Heart left ventricle (tissue), 16 donors: ENCODE results near the gene EEF2KMT. TPM values are rescaled to one million over a fixed set of nuclear protein-coding genes. Genes with fewer than 3 reads are reported as not detected.
A peak's percentile ranks its signal among the peaks of the same experiment; 100 is the strongest.

ENCODE experiments used
- ATAC-seq, 4 donors: fragments of 200-7000 bp; cut with Tn5 transposase; one replicate each; pipeline ENCODE4 v1.9.1; 2020 to 2022; ENCODE audit warnings: moderate library complexity in 4 of 4, mild to moderate bottlenecking in 3 of 4, moderate number of reproducible peaks in 1 of 4
- DNase-seq, 5 donors: peaks; one replicate each; pipeline ENCODE4 v3.0.0-alpha.2; 2020
- H3K27ac ChIP-seq, 12 donors: fragments of 200-600 bp; sonication (generic) in 4 of 12; one replicate each; pipeline versions ENCODE4 v1.5.0 to v1.8.0; 2016 to 2022; ENCODE audit warnings: mild to moderate bottlenecking in 2 of 12
- H3K27me3 ChIP-seq, 9 donors: fragments of 200-600 bp; sonication (generic) in 2 of 9; one replicate each; pipeline versions ENCODE4 v1.5.1 to v1.8.0; 2016 to 2022; ENCODE audit warnings: mild to moderate bottlenecking in 3 of 9
- H3K36me3 ChIP-seq, 9 donors: fragments of 200-600 bp; sonication (generic) in 2 of 9; one replicate each; pipeline versions ENCODE4 v1.5.0 to v1.8.0; 2018 to 2022; ENCODE audit warnings: mild to moderate bottlenecking in 2 of 9
- H3K4me1 ChIP-seq, 12 donors: fragments of 200-600 bp; sonication (generic) in 4 of 12; one replicate each; pipeline versions ENCODE4 v1.5.0 to v1.8.0; 2016 to 2022; ENCODE audit warnings: mild to moderate bottlenecking in 3 of 12
- H3K4me3 ChIP-seq, 12 donors: fragments of 200-600 bp; sonication (generic) in 4 of 12; one replicate each; pipeline versions ENCODE4 v1.5.0 to v1.8.0; 2017 to 2022; ENCODE audit warnings: mild to moderate bottlenecking in 9 of 12, moderate library complexity in 4 of 12
- H3K9me3 ChIP-seq, 12 donors: fragments of 200-600 bp; sonication (generic) in 4 of 12; one replicate each; pipeline versions ENCODE4 v1.5.0 to v1.8.0; 2016 to 2022; ENCODE audit warnings: mild to moderate bottlenecking in 1 of 12
- CTCF ChIP-seq, 12 donors: fragments of 200-600 bp; sonication (generic) in 4 of 12; IDR thresholded peaks; one replicate each; pipeline versions ENCODE4 v1.5.0 to v1.8.0; 2018 to 2022; ENCODE audit warnings: antibody characterized with exemption in 12 of 12, mild to moderate bottlenecking in 5 of 12
- POLR2A ChIP-seq, 2 donors: fragments of 450-650 bp; IDR thresholded peaks; one replicate each; pipeline ENCODE4 v1.6.1; 2017; ENCODE audit warnings: antibody characterized with exemption in 2 of 2, mild to moderate bottlenecking in 2 of 2, moderate library complexity in 2 of 2
- WGBS, 4 donors: extraction: QIAGEN DNeasy Blood & Tissue Kit in 2 of 4; methylation state at CpG; one replicate each; pipeline versions ENCODE4 v1.1.5 to v1.1.7; 2013 to 2018; 5-methylcytosine and 5-hydroxymethylcytosine counted together
- intact Hi-C, 10 donors: fragments of 100-400 bp; cut with DNase I; formaldehyde crosslinking; loops; one replicate each; pipeline versions ENCODE4 v1.11.1 to v1.14.2; 2022
- polyA plus RNA-seq, 2 donors: library from polyadenylated mRNA; stranded (reverse); fragments of 200-250 nt; gene quantifications; one replicate each; pipeline ENCODE4 v1.2.3, GENCODE V29; 2013
- total RNA-seq, 9 donors: library from RNA; depleted of rRNA in 2 of 9; stranded (reverse); fragments of >200 nt in 2 of 9; fragmentation: NEBNext Ultra II Directional in 3 of 9; extraction: Animal tissue kit (Norgen Biotek cat#: 25700) in 3 of 9; gene quantifications; one replicate each; pipeline versions ENCODE4 v1.1.0 to v1.2.4, GENCODE V29; 2016 to 2023
- donor health status: ischemic (EF 13 %, LVEDD 7.1; RV severe dilation, severe dysfunction).
- donor health status: healthy with polysubstance abuse.
- donor health status: DM: no; HTN: yes; CAD: no.
- donor health status: DM: no; HTN: no; CAD: no.
- donor health status: ischemic (EF 25% LVEDD 6.9; RV normal size, moderate dysfunction).
- donor health status: ischemic (EF 25% LVEDD 5.7; RV mildly dilated, moderate dysfunction).
- donor health status: healthy.
- donor health status: DM: yes; HTN: yes; CAD: no.
- donor health status: ischemic (EF 35%, LVEDD 5.7; RV mildly dilated, moderate dysfunction).
- donor health status: nonischemic (EF 11% LVEDD 7.7; RV severe dilation, severe dysfunction).
- donor health status: DM: yes; HTN: yes; CAD: no.
- donor health status: PGD.
- donor health status: ischemic (EF 29% LVEDD 5.4; RV normal size, mild dysfunction).
- donor health status: nonischemic (EF 23%, LVEDD 6.1; RV moderate dilation, normal function).

EEF2KMT gene
- total and polyA plus RNA-seq, 11 donors = 3.2 to 11.6 (median 7.2) TPM

- TF ChIP-seq POLR2A (IDR thresholded peaks at IDR 0.05) = no peak
- TF ChIP-seq CTCF (IDR thresholded peaks at IDR 0.05) = peak in 4 of 12 donors; percentile 11 to 38 (median 26)
- H3K27me3 ChIP-seq = no peaks in the 10 kb centered on the region
- H3K36me3 ChIP-seq = no peaks in the 10 kb centered on the region
- H3K4me1 ChIP-seq = peaks cover 0 to 9% (median 0%) of the 10 kb centered on the region in 12 donors
- H3K27ac ChIP-seq = peak overlapping the region in 1 of 12 donors; percentile 62
- H3K9me3 ChIP-seq = no peaks in the 10 kb centered on the region
- H3K4me3 ChIP-seq = no peak overlapping the region
- WGBS, 4 donors = 24 to 52% (median 34%) methylated on average over 3 to 7 of the region's 7 CpGs
- DNase-seq (peak in 3 of 5 donors; percentile 35 to 52 (median 37)), ATAC-seq (peak; percentile 38 to 89 (median 78))
- intact Hi-C loops = no loop called here
Measured at GRCh38 chr16:5058476-5058875, 39.1 kb downstream of the EEF2KMT start.

- H3K27ac ChIP-seq = no peak overlapping the region
- TF ChIP-seq CTCF (IDR thresholded peaks at IDR 0.05) (peak in 7 of 12 donors; percentile 7 to 38 (median 24)), POLR2A (IDR thresholded peaks at IDR 0.05) (no peak)
- no peaks in the 10 kb centered on the region for H3K9me3 ChIP-seq
- 14 to 27% (median 21%) methylated on average over 10 to 11 of the region's 11 CpGs for WGBS, 4 donors
- no peaks in the 10 kb centered on the region for H3K27me3 ChIP-seq
- intact Hi-C loops = no loop called here
- no peak overlapping the region for H3K4me3 ChIP-seq
- peaks cover 0 to 9% (median 0%) of the 10 kb centered on the region in 12 donors for H3K4me1 ChIP-seq
- DNase-seq (no peak), ATAC-seq (peak in 1 of 4 donors; percentile 41)
- H3K36me3 ChIP-seq = no peaks in the 10 kb centered on the region
Measured at GRCh38 chr16:5056352-5056751, 41.2 kb downstream of the EEF2KMT start.

GRCh38 chr16:5054876-5055865, 42.4 kb downstream of the EEF2KMT start:
- intact Hi-C loops = no loop called here
- WGBS, 4 donors = 89 to 92% (median 92%) methylated on average over 14 to 16 of the region's 16 CpGs

More at GRCh38 chr16:5054876-5055865, 42.4 kb downstream of the EEF2KMT start:
- Histone ChIP-seq H3K27me3 (no peaks in the 10 kb centered on the region), H3K27ac (no peak overlapping the region), H3K4me1 (peaks cover 0 to 9% (median 0%) of the 10 kb centered on the region in 12 donors), H3K4me3 (no peak overlapping the region), H3K9me3 (peaks cover 0 to 9% (median 0%) of the 10 kb centered on the region in 12 donors), H3K36me3 (no peaks in the 10 kb centered on the region)
- no peak for TF ChIP-seq CTCF (IDR thresholded peaks at IDR 0.05)
- TF ChIP-seq POLR2A (IDR thresholded peaks at IDR 0.05) = no peak
- DNase-seq = peak in 1 of 5 donors; percentile 1
- ATAC-seq = no peak
